MV-4-11 (cell line): ENCODE measurements around the gene SLC6A3.

Experiments
- DNase-seq: peaks from one replicate; lab custom pipeline; 2025; lab: John Stamatoyannopoulos, UW

Gene SLC6A3

GRCh38 chr5:1406681-1407640, 38.3 kb downstream of the SLC6A3 start:
- DNase-seq = no peak

GRCh38 chr5:1405539-1406530, 39.4 kb downstream of the SLC6A3 start:
- no peak for DNase-seq

DNA sequence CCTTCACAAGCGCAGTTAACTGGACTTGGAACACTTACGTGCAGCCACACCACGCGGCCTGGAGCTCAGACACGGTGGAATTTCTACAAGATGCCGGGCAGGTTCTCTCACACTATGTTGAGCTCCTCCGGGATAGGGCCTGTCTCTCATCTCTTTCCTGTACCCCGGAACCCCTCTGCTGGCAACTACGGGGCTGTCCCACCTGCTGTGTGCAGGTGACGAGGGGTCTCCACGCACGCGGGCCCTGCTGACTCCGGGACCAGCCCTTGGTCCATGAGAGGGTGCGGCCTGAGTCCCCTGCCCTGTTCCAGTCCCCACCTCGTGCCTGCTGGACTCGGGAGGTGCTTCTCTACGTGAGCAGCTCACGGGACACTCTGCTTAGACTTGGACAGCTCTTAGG, 40.1 kb downstream of the SLC6A3 start:
- DNase-seq = no peak

DNA sequence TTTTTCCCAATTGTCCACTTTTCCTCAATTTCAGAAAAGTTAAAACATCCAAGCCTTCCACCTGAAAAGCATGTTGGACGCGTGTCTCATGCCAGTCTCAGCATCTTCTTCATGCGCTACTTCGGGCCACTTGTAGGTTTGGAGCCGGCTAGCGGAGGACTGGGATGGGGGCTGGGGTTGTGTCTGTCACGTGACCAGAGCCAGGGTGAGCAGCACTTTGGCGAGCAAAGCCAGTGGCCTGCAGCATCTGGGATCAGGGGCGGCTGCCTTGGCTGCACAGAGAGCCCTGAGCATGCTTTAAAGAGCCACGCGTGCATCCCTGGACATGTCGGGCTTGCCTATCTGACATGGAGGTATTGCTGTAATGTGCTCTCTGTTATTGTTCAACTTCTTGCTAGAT, 41.2 kb downstream of the SLC6A3 start:
- no peak for DNase-seq

DNA sequence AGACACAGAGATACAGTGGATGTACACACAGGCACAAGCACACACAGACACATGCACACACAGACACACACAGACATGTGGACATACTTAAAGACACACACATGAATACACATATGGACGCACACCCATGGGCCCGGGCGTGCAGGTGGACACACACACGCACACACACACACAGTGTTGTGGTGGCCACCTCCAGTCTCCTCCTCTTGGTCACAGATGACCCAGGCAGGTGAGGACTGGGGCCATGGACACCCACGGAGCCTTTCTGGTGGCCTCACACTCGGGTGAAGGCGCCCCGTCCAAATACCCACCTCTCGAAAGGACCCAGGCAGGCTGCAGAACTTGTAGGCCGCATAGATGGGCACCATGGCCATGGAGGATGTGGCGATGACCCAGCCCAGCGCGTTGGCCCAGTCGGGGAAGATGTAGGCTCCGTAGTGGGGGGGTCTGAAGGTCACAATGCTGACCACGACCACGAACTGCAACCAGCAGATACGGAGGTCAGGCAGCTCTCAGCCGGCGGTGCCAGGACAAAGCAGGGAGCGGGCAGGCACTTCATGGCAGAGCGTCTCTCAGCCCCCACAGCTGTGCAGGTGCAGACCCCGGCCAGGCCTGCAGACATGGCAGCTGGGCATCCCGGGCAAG, 42.5 kb downstream of the SLC6A3 start:
- DNase-seq = no peak

- DNase-seq = no peak
Observed at GRCh38 chr5:1401536-1402138, 43.6 kb downstream of the SLC6A3 start.

- DNase-seq = no peak
Observed at GRCh38 chr5:1400936-1401335, 44.3 kb downstream of the SLC6A3 start.

DNA sequence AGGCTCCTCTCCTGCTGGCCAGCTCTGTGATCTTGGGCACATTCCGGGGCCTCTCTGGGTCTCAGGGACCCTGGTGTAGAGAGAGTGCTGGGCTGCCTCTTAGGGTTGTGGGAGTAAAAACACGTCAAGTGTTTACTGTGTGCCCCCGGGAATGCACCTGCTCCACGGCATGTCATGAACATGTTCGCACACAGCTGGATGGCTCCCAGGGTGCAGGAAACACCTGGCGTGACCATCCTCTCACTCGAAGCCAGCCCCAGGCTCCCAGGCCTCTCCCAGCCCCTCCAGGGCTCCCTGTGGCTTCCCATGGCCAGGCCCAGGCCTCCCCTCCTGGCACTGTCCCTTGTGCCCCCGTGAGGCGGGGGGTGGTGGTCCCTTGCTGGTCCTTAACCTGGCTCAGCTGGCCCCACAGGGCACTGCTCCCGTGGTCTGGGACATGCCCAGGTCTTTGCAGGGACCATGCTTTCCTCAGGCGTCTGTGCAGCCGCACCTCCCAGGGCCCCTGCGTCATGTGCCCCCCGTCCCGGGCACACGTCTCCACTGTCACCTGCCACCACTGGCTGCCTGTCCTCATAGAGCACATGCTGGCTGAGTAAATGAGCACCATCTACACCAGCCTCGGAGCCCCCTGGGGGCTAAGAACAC, 44.9 kb downstream of the SLC6A3 start:
- DNase-seq = no peak

DNA sequence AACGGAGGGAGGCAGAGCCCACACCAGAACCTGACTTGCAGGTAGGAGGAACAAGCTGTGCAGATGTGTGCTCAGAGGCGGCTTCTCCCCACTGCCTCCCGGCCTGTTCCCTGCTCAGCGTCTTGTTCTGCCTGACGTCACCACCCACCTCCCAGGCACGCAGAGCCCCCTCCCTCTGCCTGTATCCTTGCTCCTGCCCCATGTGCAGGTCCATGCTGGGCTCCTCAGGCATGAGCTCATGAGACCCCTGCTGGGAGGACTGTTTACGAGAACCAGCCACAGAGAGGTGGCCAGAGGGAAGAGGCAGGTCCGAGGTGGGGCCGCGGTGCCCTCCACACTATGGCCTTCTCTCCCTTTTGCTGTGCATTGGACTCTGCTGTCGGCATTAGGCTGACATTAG, 45.5 kb downstream of the SLC6A3 start:
- no peak for DNase-seq

DNA sequence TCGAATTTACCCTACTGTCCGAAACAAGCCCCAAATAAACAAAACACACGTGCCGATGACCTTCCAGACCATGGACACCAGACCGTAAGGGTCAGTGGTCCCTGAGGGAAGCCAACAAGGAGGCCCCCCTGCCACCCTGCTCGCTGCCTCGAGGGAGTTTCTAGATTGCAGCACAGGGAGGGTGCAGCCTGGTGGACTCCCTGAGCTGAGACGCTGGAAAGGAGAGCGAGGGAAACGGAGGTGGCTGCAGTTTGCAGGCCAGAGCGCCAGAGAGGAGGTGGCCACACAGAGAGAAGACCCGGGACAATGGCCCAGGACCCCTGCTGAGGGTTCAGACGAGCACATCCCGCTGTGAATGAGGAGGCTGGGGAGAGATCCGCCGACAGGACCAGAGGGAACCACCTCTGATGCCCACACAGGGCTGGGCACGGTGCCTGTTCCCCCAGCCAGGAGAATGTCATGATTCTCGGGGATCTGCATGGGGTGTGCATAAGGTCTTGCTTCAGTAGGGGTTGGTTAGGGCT, 48.9 kb downstream of the SLC6A3 start:
- no peak for DNase-seq

DNA sequence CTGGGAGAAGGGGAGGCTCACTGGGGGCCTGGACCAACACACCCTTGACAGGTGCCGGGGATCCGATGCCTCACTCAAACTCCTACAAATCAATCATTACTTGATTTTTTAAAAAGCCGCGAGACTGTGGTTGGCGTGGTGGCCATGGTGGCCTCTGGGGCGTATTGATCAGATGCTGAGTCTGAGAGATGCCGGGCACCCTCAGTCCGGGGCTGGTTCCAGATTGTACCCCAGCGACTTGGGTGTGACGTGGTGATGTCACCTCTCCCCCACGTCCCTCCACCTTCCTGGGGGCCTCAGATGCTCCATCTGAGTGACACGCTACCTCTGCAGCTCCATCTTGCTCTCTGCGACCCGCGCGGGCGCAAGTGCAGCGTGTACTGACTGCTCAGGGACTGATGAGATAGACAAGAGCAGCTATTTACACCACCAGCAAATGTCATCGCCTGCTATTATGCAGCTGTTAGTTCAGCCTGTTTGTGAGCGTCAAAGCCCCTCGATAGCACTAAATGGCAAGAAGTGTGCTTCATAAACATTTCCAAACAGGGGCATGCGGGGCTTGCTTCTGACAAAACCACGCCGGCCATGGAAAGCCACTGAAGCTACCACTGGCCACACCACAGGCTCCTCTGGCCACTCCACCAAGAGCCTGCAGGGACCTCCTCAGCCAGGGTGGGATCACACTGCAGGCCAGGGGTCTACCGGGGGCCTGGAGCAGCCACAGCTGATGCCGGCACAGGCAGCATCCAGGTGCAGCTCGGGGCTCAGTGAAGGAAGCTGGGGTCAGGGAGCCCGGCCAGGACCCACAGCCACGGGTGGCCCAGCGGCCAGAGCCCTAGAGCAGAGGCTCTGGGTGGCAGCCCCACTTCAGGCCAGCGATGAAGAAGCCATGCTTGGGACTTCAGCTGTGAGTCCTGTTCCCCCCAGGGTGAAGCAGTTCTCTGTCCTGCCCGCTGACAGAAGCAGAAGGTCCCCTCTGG, 50.1 kb downstream of the SLC6A3 start:
- no peak for DNase-seq

- no peak for DNase-seq
Observed at GRCh38 chr5:1393571-1394501, 51.4 kb downstream of the SLC6A3 start.

GRCh38 chr5:1392801-1393565, 52.3 kb downstream of the SLC6A3 start:
- peak; percentile 33 for DNase-seq

DNA sequence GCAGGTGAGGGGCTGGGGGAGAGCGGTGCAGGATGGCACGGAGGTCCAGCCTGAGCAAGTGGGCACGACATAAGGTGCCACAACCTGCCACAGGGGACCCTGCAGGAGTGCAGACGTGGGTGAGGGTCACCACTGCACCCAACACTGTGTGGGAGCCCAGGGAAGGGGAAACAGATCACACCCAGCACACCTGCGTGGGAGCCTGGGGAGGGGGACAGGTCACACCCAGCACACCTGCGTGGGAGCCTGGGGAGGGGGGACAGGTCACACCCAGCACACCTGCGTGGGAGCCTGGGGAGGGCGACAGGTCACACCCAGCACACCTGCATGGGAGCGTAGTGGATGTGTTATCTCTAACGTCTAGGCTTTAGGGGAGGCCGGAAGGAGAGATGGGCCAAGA, 53.0 kb downstream of the SLC6A3 start:
- no peak for DNase-seq

- no peak for DNase-seq
Observed at GRCh38 chr5:1391691-1392090, 53.5 kb downstream of the SLC6A3 start.

DNA sequence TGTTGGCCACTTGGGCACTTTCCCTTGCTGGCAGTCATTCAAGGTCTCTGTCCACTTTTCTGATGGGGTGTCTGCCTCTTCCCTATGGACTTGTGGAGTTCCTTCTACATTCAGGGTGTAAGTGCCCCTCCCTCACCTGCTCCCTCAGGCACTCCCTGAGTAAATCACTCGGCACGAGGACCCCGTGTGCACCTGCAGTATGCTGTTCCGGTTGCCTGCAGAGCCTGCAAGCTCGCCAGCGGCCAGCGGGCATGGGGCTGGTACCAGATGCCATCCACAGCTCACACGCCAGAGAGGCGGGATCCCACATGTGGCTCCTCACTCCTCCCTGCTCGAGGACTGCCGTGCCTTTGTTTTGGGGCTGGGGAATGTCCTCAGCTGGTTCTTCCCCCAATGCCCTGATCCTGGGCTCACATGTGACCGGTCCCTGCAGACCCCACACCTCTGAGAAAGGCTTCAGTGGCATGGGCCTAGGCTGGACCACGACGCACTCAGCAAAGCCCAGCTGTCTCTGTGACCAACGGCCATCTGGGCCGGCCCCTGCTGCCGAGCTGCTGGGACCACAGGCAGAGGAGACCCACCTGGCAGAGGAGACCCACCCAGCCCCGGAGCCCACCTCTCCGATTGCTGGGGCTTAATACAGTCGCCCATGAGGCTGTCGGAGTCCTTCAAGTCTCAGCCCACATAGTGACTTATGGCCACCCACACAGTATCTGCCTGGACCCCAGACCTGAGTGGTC, 54.2 kb downstream of the SLC6A3 start:
- no peak for DNase-seq

- no peak for DNase-seq
Observed at GRCh38 chr5:1390333-1390732, 54.9 kb downstream of the SLC6A3 start.
